Measurements from ENCODE around the gene GPR78.

Gene GPR78

DNA sequence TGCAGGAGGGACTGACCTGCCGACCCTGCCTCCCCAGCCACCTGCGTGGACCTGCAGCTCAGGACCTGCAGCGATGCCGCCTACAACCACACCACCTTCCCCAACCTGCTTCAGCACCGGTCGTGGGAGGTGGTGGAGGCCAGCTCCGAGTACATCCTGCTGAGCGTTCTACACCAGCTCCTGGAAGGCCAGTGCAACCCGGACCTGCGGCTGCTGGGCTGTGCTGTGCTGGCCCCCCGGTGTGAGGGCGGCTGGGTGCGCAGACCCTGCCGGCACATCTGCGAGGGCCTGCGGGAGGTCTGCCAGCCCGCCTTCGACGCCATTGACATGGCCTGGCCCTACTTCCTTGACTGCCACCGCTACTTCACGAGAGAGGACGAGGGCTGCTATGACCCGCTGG, 20.9 kb downstream of the GPR78 start:
- TF ChIP-seq GATA3 (IDR thresholded peaks at IDR 0.05; ENCODE audit: low read depth, low read length) (no peak), GATA2 (IDR thresholded peaks at IDR 0.05; ENCODE audit: low read depth, low read length) (no peak)

DNA sequence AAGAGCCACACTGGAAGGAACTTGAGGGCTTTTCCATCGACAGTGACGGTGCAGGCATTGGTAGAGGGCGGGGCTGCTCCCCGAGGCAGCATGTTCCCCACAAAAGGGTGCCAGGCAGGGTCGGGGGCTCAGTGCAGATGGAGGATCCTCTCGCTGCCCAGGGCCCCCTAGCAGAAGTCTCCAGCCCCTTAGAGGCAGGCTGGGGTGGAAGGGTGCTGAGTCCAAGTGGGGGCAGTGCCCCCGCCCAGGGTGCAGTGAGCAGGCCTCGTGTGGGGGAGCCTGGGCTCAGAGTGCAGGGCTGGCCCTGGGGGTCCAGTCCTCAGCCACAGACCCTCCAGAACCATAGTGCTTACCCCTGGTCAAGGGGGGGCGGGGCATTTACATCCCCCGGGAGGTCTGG, 21.4 kb downstream of the GPR78 start:
- TF ChIP-seq GATA2 (IDR thresholded peaks at IDR 0.05; ENCODE audit: low read depth, low read length): no peak
- TF ChIP-seq GATA3 (IDR thresholded peaks at IDR 0.05; ENCODE audit: low read depth, low read length): no peak

DNA sequence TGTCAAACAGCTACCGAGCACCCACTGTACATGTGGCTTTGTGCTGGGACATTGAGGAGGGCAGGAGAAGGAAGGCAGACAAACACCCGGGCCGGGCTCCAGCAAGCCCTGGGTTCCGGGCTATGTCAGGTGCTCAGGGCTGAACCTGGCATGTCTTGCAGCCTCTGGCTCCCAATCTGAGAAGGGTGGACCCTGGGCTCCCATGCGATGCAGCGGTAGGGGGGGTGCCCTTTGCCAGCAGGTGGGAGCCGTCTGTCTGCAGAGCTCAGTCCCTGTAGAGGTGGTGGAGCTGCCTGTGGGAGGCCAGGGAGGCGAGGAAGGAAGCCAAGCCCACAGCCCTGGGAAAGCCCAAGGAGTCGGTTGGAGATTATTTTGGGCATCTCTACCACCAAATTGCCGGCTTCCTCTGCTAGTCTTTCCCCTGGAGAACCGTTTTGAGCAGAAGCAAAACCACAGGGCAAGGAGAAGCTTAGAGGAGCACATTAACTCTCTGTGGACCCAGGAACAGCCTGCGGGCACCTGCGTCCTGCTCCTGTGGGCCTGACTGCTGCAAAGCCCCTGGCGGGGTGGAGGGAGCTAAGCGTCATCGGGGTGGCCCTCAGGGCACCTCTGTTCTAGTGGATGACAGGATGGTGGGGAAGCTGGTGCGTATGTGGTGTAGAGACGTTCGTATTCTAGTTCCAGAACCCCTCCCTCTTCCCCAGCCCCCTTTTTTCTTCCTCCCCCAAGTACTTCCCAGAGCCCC, 22.7 kb downstream of the GPR78 start:
- TF ChIP-seq GATA3 (IDR thresholded peaks at IDR 0.05; ENCODE audit: low read depth, low read length): no peak
- TF ChIP-seq GATA2 (IDR thresholded peaks at IDR 0.05; ENCODE audit: low read depth, low read length): no peak

DNA sequence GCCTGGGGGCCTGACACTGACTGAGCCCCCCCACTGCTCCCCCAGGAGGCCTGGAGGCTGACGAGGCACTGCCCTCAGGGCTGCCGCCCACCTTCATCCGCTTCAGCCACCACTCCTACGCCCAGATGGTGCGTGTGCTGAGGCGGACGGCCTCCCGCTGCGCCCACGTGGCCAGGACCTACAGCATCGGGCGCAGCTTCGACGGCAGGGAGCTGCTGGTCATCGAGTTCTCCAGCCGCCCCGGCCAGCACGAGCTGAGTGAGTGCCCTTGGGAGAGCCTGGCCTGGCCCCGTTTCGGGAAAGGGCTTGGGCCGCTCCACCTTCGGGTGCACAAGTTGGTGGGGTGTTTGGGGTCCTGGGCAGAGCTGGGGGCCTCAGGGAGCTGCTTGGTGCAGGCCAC, 23.7 kb downstream of the GPR78 start:
- TF ChIP-seq GATA3 (IDR thresholded peaks at IDR 0.05; ENCODE audit: low read depth, low read length) (no peak), GATA2 (IDR thresholded peaks at IDR 0.05; ENCODE audit: low read depth, low read length) (no peak)

DNA sequence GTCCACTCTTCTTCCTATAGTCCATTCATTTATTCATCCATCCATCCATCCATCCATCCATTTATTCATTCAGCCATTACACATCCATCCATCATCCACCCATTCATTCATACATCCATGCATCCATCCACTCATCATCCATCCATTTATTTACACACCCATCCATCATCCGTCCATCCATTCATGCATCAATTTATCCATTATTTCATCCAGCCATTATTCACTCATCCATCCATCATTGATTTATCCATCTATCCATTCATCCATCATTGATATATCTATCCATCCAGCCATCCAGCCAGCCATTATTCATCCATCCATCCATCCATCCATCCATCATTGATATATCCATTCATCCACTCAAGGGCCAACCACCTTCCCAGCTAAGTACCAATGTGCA, 25.1 kb downstream of the GPR78 start:
- no peak for TF ChIP-seq GATA3 (IDR thresholded peaks at IDR 0.05; ENCODE audit: low read depth, low read length)
- no peak for TF ChIP-seq GATA2 (IDR thresholded peaks at IDR 0.05; ENCODE audit: low read depth, low read length)

DNA sequence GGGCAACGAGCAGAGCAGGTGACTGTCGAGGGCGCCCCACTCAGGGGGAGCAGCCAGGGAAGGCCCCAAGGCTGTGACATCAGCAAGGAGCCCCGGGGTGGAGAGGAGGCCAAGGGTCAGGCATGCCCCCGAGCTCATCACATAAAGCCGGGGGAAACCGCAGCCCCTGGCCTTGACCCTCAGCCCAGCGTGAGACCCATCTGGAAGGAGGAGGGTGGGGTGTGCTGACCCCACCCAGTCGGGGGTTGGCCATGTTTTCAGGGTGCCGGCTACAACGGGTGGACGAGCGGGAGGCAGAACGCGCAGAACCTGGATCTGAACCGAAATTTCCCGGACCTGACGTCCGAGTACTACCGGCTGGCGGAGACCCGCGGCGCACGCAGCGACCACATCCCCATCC, 26.3 kb downstream of the GPR78 start:
- no peak for TF ChIP-seq GATA3 (IDR thresholded peaks at IDR 0.05; ENCODE audit: low read depth, low read length)
- TF ChIP-seq GATA2 (IDR thresholded peaks at IDR 0.05; ENCODE audit: low read depth, low read length): no peak

DNA sequence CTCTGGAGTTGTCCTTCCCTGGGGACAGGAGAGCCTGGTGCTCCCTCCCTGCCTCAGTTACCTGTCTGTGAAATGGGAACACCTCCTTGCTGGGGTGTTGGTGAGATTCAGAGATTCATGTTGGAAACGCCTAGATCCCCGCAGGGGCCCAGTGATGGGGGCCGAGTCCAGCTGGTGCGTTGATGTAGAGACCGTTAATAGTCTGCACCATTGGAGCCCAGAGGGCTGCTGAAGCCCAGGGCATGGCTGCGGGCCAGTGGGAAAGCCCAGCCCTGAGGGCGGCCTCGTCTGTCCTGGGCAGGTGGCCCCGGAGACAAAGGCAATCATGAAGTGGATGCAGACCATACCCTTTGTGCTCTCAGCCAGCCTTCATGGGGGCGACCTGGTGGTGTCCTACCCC, 26.8 kb downstream of the GPR78 start:
- no peak for TF ChIP-seq GATA3 (IDR thresholded peaks at IDR 0.05; ENCODE audit: low read depth, low read length)

DNA sequence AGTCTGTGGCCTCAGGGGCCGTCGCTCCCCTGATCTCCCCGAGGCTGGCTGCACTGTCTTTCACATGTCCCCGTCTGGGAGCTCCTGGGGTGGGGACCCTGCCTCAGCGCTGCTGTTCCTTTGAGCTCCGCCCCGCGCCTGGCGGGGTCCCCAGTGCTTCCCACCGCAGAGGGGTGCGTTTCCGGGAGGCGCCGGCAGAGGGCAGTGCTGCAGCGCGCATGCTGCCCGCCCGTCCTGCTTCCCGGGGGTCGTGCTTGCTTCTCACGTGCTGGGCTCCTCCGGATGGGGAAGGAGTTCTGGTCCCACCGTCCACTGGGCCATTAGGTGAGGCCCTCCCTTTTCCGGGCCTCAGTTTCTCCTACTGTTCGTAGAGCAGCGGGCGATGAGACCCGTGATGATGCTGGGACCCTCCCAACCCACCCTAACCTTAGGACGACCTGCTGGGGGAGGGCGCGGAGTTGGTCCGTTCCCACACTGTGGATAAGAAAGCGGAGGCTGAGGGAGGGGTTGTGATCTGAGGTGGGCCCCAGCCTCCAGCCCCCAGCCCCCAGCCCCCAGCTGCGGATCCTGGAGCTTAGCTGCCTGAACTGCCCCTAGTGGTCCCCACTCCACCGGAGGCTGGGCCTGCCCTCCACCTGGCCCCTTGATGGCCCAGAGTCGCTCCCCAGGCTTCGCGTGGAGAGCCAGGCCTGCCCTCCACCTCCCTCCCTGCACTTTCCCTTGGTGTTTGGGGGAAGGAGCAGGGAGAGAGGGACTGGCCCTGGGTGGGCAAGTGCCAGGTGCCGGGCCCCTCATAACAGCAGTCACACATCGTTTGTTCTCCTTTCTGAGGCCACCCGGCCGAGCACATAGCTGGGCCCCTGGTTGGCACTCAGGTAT, 27.6 kb downstream of the GPR78 start:
- TF ChIP-seq GATA3 (IDR thresholded peaks at IDR 0.05; ENCODE audit: low read depth, low read length): no peak
- no peak for TF ChIP-seq GATA2 (IDR thresholded peaks at IDR 0.05; ENCODE audit: low read depth, low read length)

DNA sequence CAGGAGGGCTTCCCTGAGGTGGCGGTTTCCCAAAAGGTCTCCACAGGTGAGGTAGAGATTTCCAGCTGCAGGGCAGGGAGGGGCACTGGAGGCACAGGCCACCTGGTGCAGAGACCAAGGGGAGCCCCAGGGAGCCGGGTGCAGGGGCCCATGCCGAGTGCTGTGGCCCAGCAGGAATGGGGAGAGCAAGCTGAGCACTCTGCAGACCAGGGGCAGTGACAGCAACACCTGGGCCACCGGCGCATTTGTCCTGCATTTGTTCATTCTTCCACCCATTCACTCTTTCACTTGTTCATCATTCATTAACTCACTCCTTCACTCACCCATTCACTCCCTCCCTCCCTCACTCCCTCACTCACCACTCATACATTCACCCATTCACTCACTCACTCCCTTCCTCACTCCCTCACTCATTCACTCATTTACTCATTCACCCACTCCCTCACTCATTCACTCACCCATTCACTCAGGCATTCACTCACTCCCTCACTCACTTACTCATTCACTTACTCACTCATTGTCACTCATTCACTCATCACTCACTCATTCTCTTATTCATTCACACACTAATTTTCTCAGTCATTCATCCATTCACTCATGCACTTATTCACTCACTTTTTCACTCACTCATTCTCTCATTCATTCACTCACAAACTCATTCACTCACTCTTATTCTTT, 28.7 kb downstream of the GPR78 start:
- TF ChIP-seq GATA3 (IDR thresholded peaks at IDR 0.05; ENCODE audit: low read depth, low read length) (no peak), GATA2 (IDR thresholded peaks at IDR 0.05; ENCODE audit: low read depth, low read length) (no peak)

DNA sequence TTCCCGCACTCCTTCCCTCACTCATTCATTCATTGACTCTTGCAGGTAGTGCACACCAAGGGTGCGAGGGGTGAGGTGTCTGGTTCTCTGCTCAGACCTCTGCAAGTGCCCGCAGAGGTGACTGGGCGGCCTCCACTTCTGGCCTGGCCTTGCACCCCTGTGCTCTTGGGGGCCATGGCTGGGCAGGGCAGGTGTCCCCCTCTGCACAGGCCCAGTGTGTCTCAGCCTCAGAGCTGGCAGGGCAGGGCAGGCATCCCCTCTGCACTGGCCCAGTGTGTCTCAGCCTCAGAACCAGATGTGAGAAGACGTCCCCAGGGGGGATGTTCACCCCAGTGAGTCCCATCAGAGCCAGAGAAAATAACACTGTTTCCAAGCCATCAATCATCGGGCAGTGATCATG, 29.2 kb downstream of the GPR78 start:
- TF ChIP-seq GATA2 (IDR thresholded peaks at IDR 0.05; ENCODE audit: low read depth, low read length) (no peak), GATA3 (IDR thresholded peaks at IDR 0.05; ENCODE audit: low read depth, low read length) (no peak)

DNA sequence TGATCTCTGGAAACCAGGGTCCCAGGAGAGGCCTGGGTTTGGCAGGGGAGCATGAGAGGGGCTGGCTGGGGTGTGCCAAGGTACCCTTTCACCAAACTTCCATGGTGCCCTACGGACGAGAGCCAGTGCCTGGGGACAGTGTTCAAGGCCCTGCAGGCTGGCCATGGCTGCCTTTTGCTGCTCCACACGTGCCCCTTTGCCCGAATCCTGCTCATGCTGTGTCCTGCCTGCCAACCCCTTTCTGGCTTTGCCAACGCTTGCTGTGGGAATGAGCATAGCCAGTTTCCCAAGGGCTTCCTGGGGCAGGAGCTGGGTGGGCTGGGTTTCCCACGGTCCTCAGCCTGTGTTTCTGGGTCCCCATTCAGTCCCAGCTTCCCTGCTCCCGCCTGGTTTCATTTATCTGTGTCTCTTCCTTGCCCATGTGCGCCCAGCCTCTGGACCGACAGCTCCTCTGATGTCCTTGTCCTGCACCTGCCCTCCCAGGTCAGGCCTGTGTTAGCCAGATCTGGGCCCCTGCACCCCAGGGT, 29.7 kb downstream of the GPR78 start:
- TF ChIP-seq GATA2 (IDR thresholded peaks at IDR 0.05; ENCODE audit: low read depth, low read length) (no peak), GATA3 (IDR thresholded peaks at IDR 0.05; ENCODE audit: low read depth, low read length) (no peak)

DNA sequence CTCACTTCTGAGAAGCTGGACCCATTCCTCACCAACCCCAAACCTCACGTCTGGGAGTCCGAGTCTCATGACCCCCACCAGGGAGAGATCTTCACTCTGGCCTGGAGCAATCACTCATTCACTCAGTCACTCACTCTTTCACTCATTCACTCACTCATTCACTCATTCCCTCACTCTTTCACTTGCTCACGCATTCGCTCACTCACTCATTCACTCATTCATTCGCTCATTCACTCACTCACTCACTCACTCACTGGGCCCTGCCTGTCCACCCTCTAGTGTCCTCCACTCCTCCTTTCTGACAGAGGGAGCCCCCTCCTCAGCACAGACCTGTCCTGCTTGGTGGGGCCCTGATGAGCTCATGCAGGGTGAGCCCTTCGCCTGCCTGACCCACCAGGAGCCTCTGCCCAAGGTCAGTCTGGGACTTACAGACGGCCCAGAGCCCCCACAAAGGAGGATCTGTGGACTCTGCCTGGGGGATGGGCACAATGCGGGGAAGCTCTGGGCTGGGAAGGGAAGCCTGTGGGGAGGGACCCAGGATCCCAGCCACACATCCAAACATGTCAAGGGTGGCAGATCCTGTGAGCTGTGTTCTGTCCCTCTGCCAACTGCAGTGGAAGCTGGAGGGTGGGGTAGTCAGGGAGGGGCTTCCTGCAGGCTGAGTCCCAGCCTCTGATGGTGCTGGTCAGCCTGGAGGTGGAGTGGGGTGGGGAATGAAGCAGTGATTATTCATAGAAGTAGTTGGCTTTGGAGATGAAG, 30.8 kb downstream of the GPR78 start:
- TF ChIP-seq GATA3 (IDR thresholded peaks at IDR 0.05; ENCODE audit: low read depth, low read length) (no peak), GATA2 (IDR thresholded peaks at IDR 0.05; ENCODE audit: low read depth, low read length) (no peak)

DNA sequence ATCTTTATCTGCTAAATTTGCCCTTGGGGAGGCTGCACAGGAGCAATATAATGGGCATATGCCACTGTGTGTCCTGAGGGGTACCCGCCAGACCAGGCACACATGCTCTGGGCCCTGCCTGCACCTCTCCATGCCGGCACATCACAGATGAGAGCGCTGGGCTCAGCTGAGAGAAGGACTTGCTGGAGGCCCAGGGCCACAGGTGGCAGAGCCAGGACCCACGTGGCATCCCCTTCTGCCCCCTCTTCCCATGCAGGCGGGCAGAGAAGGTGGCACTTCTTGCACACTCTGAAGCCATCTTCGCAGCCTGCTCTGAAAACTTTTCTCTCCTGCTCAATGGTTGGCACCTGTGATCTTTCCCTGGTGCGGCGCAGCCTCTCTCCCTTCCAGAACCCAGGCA, 32.5 kb downstream of the GPR78 start:
- TF ChIP-seq GATA3 (IDR thresholded peaks at IDR 0.05; ENCODE audit: low read depth, low read length): no peak
- no peak for TF ChIP-seq GATA2 (IDR thresholded peaks at IDR 0.05; ENCODE audit: low read depth, low read length)
